GM13977 (cell line): ENCODE results near the gene FERMT1.

ENCODE experiments used
- DNase-seq: peaks from one replicate; pipeline ENCODE4 v3.0.0; 2012; ENCODE audit warnings: low spot score
- CTCF ChIP-seq: IDR thresholded peaks from 2 replicates; pipeline ENCODE4 v1.5.1; 2012; ENCODE audit warnings: mild to moderate bottlenecking, control low read depth; ENCODE audit not compliant: insufficient read depth; ENCODE audit errors: extremely low read depth, missing control alignments
- in situ Hi-C: fragments of 300-500 bp; cut with MboI; formaldehyde crosslinking; loops from one replicate; pipeline ENCODE4 v1.12.0; 2022; ENCODE audit warnings: low sequenced_read_pairs, low pct_unique_long_range_greater_than_20kb, mixed read lengths, inconsistent platforms; ENCODE audit not compliant: unreplicated experiment

The FERMT1 gene

GRCh38 chr20:6122873-6123648 lies at the start of gene FERMT1:
FERMT1 (minus strand) TSS chr20:6123030; CDS start chr20:6119554, 3,476 bp downstream.
- peak; percentile 57 for DNase-seq
- in situ Hi-C loops, result no loop called here
- no peak for TF ChIP-seq CTCF

GRCh38 chr20:6169251-6169650 lies 46.4 kb upstream of the FERMT1 start:
- DNase-seq, result no peak
- peak; percentile 12 for TF ChIP-seq CTCF
- in situ Hi-C loops, result no loop called here

GRCh38 chr20:6168204-6168603 lies 45.4 kb upstream of the FERMT1 start:
- no peak for DNase-seq
- no peak for TF ChIP-seq CTCF
- in situ Hi-C loops, result no loop called here

GRCh38 chr20:6165346-6165745 lies 42.5 kb upstream of the FERMT1 start:
- TF ChIP-seq CTCF, result no peak
- DNase-seq, result no peak
- in situ Hi-C loops, result no loop called here

GRCh38 chr20:6164421-6165341 lies 41.9 kb upstream of the FERMT1 start:
- in situ Hi-C loops, result no loop called here
- no peak for DNase-seq
- TF ChIP-seq CTCF, result no peak

- no peak for TF ChIP-seq CTCF
- no peak for DNase-seq
- in situ Hi-C loops, result no loop called here
Observed at GRCh38 chr20:6160736-6161135, 37.9 kb upstream of the FERMT1 start.
